GM23338 (cell line): Measurements from ENCODE around the gene SPRED2. TPM values are rescaled to one million over a fixed set of nuclear protein-coding genes. Genes with fewer than 3 reads are reported as not detected.

ENCODE experiments used
- ATAC-seq: fragments of 200-7000 bp; cut with Tn5 transposase; 3 replicates; pipeline ENCODE4 v1.9.1; 2020
- DNase-seq: peaks from one replicate; pipeline ENCODE4 v3.0.0-alpha.2; 2015; ENCODE audit warnings: low spot score
- H2AFZ ChIP-seq: fragments of 200-600 bp; sonication (generic); 2 replicates; pipeline ENCODE4 v1.8.0; 2016; ENCODE audit warnings: antibody characterized with exemption, mild to moderate bottlenecking, moderate library complexity
- H3F3A ChIP-seq: fragments of 200-600 bp; sonication (generic); replicated peaks from 2 replicates; pipeline ENCODE4 v1.8.0; 2017; ENCODE audit warnings: antibody characterized with exemption, mixed run types, low read depth
- H3K27ac ChIP-seq: fragments of 200-600 bp; sonication (generic); 2 replicates; pipeline ENCODE4 v1.6.1; 2016; ENCODE audit warnings: low read depth
- H3K27me3 ChIP-seq: fragments of 200-600 bp; sonication (generic); 2 replicates; pipeline ENCODE4 v1.8.0; 2016; ENCODE audit warnings: mild to moderate bottlenecking, mixed run types, moderate library complexity; ENCODE audit not compliant: insufficient read depth
- H3K36me3 ChIP-seq: fragments of 200-600 bp; sonication (generic); 2 replicates; pipeline ENCODE4 v1.8.0; 2016; ENCODE audit warnings: mild to moderate bottlenecking; ENCODE audit not compliant: insufficient read depth
- H3K4me1 ChIP-seq: fragments of 200-600 bp; sonication (generic); 2 replicates; pipeline ENCODE4 v1.8.0; 2016; ENCODE audit warnings: mild to moderate bottlenecking, moderate library complexity; ENCODE audit not compliant: insufficient read depth
- H3K4me2 ChIP-seq: fragments of 200-600 bp; sonication (generic); 2 replicates; pipeline ENCODE4 v1.7.1; 2017; ENCODE audit warnings: mixed run types
- H3K4me3 ChIP-seq: fragments of 200-600 bp; sonication (generic); 2 replicates; pipeline ENCODE4 v1.6.1; 2016; ENCODE audit warnings: mixed run types
- H3K79me2 ChIP-seq: fragments of 200-600 bp; sonication (generic); replicated peaks from 2 replicates; pipeline ENCODE4 v1.8.0; 2017; ENCODE audit warnings: mild to moderate bottlenecking; ENCODE audit not compliant: insufficient read depth
- H3K9me2 ChIP-seq: fragments of 200-600 bp; sonication (generic); 2 replicates; pipeline ENCODE4 v1.8.0; 2017; ENCODE audit not compliant: insufficient read depth
- H4K20me1 ChIP-seq: fragments of 200-600 bp; sonication (generic); replicated peaks from 2 replicates; pipeline ENCODE4 v1.8.0; 2017; ENCODE audit warnings: mild to moderate bottlenecking; ENCODE audit not compliant: insufficient read depth
- H3K27ac Mint-ChIP-seq: 2 replicates; pipeline ENCODE4 v1.8.0; 2020; ENCODE audit warnings: inconsistent platforms, mild to moderate bottlenecking, moderate library complexity, mixed read lengths
- H3K27me3 Mint-ChIP-seq: 3 replicates; pipeline ENCODE4 v1.8.0; 2022; ENCODE audit warnings: low read depth, mild to moderate bottlenecking, moderate library complexity, mixed read lengths, inconsistent platforms; ENCODE audit not compliant: insufficient read depth, poor library complexity
- H3K36me3 Mint-ChIP-seq: 3 replicates; pipeline ENCODE4 v1.8.0; 2021; ENCODE audit warnings: low read depth, mild to moderate bottlenecking, inconsistent platforms, moderate library complexity, mixed read lengths
- H3K4me1 Mint-ChIP-seq: 3 replicates; pipeline ENCODE4 v1.8.0; 2020; ENCODE audit warnings: mild to moderate bottlenecking, inconsistent platforms, mixed read lengths
- H3K4me3 Mint-ChIP-seq: 3 replicates; pipeline ENCODE4 v1.8.0; 2021; ENCODE audit warnings: moderate library complexity, mild to moderate bottlenecking, inconsistent platforms, mixed read lengths
- H3K9me3 Mint-ChIP-seq: 3 replicates; pipeline ENCODE4 v1.8.0; 2020; ENCODE audit warnings: moderate library complexity, mild to moderate bottlenecking, inconsistent platforms, mixed read lengths
- CREB1 ChIP-seq: fragments of 250-450 bp; sonication (Bioruptor Pico); IDR thresholded peaks from 2 replicates; pipeline ENCODE4 v1.5.0; 2020; ENCODE audit warnings: low read depth, mild to moderate bottlenecking, moderate library complexity
- EZH2 ChIP-seq: fragments of 200-600 bp; sonication (generic); IDR thresholded peaks from one replicate; pipeline ENCODE4 v1.8.0; 2017; ENCODE audit warnings: antibody characterized with exemption, mild to moderate bottlenecking, low read depth; ENCODE audit not compliant: unreplicated experiment
- JUNB ChIP-seq: IDR thresholded peaks from one replicate; pipeline ENCODE4 v1.6.1; 2016; ENCODE audit warnings: antibody characterized with exemption; ENCODE audit not compliant: unreplicated experiment
- NANOG ChIP-seq: IDR thresholded peaks from 2 replicates; pipeline ENCODE4 v1.6.1; 2016; ENCODE audit warnings: antibody characterized with exemption, borderline replicate concordance
- POLR2AphosphoS5 ChIP-seq: IDR thresholded peaks from 2 replicates; pipeline ENCODE4 v1.6.1; 2016; ENCODE audit warnings: antibody characterized with exemption, low read depth
- STAT1 ChIP-seq: IDR thresholded peaks from one replicate; pipeline ENCODE4 v1.6.1; 2016; ENCODE audit warnings: antibody characterized with exemption; ENCODE audit not compliant: unreplicated experiment
- ZNF114 ChIP-seq: fragments of 250-450 bp; sonication (Bioruptor Pico); IDR thresholded peaks from 2 replicates; pipeline ENCODE4 v1.5.0; 2020; ENCODE audit warnings: mild to moderate bottlenecking, moderate library complexity
- ZNF331 ChIP-seq: fragments of 250-450 bp; sonication (Bioruptor Pico); IDR thresholded peaks from 2 replicates; pipeline ENCODE4 v1.5.0; 2020; ENCODE audit warnings: low read depth, mild to moderate bottlenecking, moderate library complexity
- polyA plus RNA-seq: library from polyadenylated mRNA; unstranded; fragments of >200 nt; fragmentation: Nextera tagmentation; extraction: Ambion mirVana; gene quantifications from 2 replicates; pipeline ENCODE4 v1.2.1, GENCODE V29; 2016
- total RNA-seq: library from RNA; depleted of rRNA; stranded (reverse); fragments of >200 nt; shearing (Covaris generic); gene quantifications from 2 replicates; pipeline ENCODE4 v1.2.3, GENCODE V29; 2014
- TF ChIP-seq, protein P1 (sequence below): IDR thresholded peaks from 2 replicates; pipeline ENCODE4 v1.6.1; 2016; ENCODE audit warnings: antibody characterized with exemption
- TF ChIP-seq, protein P2 (sequence below): IDR thresholded peaks from one replicate; pipeline ENCODE4 v1.6.1; 2018; ENCODE audit warnings: antibody characterized with exemption; ENCODE audit not compliant: unreplicated experiment
- TF ChIP-seq, protein P3 (sequence below): fragments of 250-450 bp; sonication (Bioruptor Pico); IDR thresholded peaks from 2 replicates; pipeline ENCODE4 v1.5.0; 2020; ENCODE audit warnings: mild to moderate bottlenecking, moderate library complexity

SPRED2 gene
- total and polyA plus RNA-seq, 2 experiments from 2014 or later = 8.7 to 13.0 TPM

DNA sequence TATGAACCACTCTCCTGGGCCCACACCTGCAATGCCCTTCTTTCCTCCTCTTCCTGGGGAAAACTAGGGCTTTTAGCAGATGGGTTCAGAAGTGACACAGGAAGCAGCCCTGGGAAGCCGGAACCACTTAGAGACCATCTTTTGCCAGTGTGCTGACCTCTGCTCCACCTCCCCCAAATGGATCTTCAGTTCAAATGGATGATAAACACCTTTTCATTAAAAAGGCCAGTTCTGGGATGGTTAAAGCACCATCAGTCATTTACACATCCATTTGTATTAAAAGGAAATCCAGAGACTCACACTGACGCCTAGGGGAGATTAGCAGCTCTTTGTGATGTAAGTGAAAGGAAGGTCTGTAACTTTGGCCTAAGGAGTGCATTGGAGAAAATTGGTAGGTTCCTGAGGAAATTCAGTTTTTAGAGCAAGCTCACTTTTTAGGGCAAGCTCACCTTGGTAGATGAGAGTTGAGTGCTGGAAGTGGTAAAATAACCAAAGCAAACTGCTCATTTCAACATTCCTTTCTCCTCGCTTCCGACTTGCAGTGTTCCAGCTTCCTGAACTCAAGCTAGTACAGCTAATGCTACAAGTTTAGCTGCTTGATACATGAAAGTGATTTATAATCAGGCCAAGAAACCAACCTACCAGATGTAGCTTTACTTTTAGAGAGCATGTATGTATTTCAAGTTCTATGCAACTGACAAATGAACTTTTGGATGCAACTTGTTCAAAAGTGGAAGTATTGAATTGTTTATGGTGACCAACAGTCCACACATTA is 157.1 kb downstream of the SPRED2 start (continued):
- TF ChIP-seq, protein P1, sequence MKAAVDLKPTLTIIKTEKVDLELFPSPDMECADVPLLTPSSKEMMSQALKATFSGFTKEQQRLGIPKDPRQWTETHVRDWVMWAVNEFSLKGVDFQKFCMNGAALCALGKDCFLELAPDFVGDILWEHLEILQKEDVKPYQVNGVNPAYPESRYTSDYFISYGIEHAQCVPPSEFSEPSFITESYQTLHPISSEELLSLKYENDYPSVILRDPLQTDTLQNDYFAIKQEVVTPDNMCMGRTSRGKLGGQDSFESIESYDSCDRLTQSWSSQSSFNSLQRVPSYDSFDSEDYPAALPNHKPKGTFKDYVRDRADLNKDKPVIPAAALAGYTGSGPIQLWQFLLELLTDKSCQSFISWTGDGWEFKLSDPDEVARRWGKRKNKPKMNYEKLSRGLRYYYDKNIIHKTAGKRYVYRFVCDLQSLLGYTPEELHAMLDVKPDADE = peak; percentile 59

DNA sequence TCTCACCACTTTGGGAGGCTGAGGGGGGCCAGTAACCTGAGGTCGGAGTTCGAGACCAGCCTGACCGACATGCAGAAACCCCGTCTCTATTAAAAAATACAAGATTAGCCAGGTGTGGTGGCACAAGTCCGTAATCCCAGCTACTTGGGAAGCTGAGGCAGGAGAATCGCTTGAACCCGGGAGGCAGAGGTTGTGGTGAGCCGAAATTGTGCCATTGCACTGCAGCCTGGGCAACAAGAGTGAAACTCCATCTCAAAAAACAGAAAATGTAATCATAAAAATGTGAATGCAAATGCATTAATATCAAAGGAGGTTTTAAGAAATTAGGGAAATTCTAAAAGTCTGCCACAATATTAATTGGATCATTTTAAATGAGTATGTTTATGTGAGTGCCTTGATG is 159.1 kb downstream of the SPRED2 start:
- Mint-ChIP-seq H3K36me3 (peaks cover 15% of the 10 kb centered on the region), H3K4me1 (peaks cover 17% of the 10 kb centered on the region), H3K9me3 (no peaks in the 10 kb centered on the region), H3K4me3 (no peak overlapping the region), H3K27me3 (peaks cover 67% of the 10 kb centered on the region), H3K27ac (no peak overlapping the region)
- no peaks in the 10 kb centered on the region for H3K9me2 ChIP-seq
- no peak overlapping the region for H2AFZ ChIP-seq
- H3K27me3 ChIP-seq = peaks cover 81% of the 10 kb centered on the region
- no peaks in the 10 kb centered on the region; the same call in 1 of the 2 replicates for H3K36me3 ChIP-seq
- peaks cover 28% of the 10 kb centered on the region for H4K20me1 ChIP-seq
- H3K4me3 ChIP-seq = no peak overlapping the region
- no peaks in the 10 kb centered on the region; the same call in 1 of the 2 replicates for H3K79me2 ChIP-seq
- no peak for DNase-seq
- no peak overlapping the region for H3K27ac ChIP-seq
- peaks cover 9% of the 10 kb centered on the region for H3K4me1 ChIP-seq
- no peak overlapping the region for H3K4me2 ChIP-seq
- ATAC-seq = no peak
- H3F3A ChIP-seq = no peaks in the 10 kb centered on the region
- TF ChIP-seq, protein P2, sequence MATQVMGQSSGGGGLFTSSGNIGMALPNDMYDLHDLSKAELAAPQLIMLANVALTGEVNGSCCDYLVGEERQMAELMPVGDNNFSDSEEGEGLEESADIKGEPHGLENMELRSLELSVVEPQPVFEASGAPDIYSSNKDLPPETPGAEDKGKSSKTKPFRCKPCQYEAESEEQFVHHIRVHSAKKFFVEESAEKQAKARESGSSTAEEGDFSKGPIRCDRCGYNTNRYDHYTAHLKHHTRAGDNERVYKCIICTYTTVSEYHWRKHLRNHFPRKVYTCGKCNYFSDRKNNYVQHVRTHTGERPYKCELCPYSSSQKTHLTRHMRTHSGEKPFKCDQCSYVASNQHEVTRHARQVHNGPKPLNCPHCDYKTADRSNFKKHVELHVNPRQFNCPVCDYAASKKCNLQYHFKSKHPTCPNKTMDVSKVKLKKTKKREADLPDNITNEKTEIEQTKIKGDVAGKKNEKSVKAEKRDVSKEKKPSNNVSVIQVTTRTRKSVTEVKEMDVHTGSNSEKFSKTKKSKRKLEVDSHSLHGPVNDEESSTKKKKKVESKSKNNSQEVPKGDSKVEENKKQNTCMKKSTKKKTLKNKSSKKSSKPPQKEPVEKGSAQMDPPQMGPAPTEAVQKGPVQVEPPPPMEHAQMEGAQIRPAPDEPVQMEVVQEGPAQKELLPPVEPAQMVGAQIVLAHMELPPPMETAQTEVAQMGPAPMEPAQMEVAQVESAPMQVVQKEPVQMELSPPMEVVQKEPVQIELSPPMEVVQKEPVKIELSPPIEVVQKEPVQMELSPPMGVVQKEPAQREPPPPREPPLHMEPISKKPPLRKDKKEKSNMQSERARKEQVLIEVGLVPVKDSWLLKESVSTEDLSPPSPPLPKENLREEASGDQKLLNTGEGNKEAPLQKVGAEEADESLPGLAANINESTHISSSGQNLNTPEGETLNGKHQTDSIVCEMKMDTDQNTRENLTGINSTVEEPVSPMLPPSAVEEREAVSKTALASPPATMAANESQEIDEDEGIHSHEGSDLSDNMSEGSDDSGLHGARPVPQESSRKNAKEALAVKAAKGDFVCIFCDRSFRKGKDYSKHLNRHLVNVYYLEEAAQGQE = no peak
- TF ChIP-seq EZH2 (no peak), POLR2AphosphoS5 (no peak), STAT1 (no peak), NANOG (no peak), JUNB (no peak), CREB1 (CRISPR knock-in tag) (no peak), ZNF114 (no peak), ZNF331 (CRISPR knock-in tag) (no peak)
- TF ChIP-seq, protein P3, sequence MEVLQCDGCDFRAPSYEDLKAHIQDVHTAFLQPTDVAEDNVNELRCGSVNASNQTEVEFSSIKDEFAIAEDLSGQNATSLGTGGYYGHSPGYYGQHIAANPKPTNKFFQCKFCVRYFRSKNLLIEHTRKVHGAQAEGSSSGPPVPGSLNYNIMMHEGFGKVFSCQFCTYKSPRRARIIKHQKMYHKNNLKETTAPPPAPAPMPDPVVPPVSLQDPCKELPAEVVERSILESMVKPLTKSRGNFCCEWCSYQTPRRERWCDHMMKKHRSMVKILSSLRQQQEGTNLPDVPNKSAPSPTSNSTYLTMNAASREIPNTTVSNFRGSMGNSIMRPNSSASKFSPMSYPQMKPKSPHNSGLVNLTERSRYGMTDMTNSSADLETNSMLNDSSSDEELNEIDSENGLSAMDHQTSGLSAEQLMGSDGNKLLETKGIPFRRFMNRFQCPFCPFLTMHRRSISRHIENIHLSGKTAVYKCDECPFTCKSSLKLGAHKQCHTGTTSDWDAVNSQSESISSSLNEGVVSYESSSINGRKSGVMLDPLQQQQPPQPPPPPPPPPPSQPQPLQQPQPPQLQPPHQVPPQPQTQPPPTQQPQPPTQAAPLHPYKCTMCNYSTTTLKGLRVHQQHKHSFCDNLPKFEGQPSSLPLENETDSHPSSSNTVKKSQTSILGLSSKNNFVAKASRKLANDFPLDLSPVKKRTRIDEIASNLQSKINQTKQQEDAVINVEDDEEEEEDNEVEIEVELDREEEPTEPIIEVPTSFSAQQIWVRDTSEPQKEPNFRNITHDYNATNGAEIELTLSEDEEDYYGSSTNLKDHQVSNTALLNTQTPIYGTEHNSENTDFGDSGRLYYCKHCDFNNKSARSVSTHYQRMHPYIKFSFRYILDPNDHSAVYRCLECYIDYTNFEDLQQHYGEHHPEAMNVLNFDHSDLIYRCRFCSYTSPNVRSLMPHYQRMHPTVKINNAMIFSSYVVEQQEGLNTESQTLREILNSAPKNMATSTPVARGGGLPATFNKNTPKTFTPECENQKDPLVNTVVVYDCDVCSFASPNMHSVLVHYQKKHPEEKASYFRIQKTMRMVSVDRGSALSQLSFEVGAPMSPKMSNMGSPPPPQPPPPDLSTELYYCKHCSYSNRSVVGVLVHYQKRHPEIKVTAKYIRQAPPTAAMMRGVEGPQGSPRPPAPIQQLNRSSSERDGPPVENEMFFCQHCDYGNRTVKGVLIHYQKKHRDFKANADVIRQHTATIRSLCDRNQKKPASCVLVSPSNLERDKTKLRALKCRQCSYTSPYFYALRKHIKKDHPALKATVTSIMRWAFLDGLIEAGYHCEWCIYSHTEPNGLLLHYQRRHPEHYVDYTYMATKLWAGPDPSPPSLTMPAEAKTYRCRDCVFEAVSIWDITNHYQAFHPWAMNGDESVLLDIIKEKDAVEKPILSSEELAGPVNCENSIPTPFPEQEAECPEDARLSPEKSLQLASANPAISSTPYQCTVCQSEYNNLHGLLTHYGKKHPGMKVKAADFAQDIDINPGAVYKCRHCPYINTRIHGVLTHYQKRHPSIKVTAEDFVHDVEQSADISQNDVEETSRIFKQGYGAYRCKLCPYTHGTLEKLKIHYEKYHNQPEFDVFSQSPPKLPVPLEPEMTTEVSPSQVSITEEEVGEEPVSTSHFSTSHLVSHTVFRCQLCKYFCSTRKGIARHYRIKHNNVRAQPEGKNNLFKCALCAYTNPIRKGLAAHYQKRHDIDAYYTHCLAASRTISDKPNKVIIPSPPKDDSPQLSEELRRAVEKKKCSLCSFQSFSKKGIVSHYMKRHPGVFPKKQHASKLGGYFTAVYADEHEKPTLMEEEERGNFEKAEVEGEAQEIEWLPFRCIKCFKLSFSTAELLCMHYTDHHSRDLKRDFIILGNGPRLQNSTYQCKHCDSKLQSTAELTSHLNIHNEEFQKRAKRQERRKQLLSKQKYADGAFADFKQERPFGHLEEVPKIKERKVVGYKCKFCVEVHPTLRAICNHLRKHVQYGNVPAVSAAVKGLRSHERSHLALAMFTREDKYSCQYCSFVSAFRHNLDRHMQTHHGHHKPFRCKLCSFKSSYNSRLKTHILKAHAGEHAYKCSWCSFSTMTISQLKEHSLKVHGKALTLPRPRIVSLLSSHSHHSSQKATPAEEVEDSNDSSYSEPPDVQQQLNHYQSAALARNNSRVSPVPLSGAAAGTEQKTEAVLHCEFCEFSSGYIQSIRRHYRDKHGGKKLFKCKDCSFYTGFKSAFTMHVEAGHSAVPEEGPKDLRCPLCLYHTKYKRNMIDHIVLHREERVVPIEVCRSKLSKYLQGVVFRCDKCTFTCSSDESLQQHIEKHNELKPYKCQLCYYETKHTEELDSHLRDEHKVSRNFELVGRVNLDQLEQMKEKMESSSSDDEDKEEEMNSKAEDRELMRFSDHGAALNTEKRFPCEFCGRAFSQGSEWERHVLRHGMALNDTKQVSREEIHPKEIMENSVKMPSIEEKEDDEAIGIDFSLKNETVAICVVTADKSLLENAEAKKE (CRISPR knock-in tag) = no peak
- TF ChIP-seq, protein P1 = no peak
